GM12872 (cell line): ENCODE results near the gene GSDMA.

Experiments
- TF ChIP-seq, protein P1 (sequence below): IDR thresholded peaks from 3 replicates; pipeline ENCODE4 v1.5.1; 2011; ENCODE audit warnings: low read depth, mild to moderate bottlenecking, low read length, moderate library complexity; ENCODE audit not compliant: insufficient read depth

Gene GSDMA

DNA sequence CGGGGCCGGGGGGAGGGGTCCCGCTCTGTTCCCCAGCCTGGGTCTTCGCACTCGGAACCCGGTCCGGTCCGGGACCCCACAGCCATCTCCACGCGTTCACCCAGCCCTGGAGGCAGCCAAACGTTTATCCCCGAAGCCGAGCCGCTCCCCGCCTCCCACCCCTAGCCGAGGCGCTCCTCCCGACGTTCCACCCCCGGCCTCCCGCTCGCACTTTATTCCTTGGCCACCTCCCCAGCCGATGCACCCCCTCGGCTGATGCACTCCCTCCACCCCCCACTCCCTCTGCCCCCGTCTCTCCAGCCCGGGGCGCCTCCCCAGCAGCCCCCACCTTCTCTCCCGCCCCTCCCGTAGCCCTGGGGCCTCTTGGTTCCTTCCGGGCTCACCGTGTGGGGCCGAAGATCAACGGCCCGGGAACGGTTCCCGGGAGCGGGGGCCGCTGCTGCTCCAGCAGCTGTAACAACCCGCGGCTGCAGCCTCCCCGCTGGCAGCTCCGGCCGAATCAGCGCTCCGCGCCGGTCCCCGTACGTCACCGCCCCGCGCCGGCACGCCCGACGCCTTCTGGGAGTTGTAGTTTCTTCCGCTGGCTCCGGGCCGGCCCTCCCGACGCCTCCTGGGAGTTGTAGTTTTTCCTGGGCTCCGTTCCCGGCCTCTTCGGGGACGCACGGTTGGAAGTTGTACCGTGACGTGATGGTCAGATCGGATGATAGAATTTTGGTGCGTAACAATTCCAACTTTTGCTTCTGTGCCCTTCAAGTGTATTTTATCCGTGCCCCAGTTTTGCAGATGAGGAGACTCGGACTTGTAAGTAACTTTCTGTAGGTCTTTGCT, 35.5 kb upstream of the GSDMA start, which contains the start of the genes LRRC3C and ORMDL3:
Gene LRRC3C, plus strand, starts transcription at position 632 of the 828 bp plus-strand sequence. CDS start 13,792 bp downstream, outside the sequence.
Gene ORMDL3, minus strand, starts transcription at position 501 of the 828 bp plus-strand sequence. CDS start 3,398 bp downstream, outside the sequence.
- TF ChIP-seq, protein P1, sequence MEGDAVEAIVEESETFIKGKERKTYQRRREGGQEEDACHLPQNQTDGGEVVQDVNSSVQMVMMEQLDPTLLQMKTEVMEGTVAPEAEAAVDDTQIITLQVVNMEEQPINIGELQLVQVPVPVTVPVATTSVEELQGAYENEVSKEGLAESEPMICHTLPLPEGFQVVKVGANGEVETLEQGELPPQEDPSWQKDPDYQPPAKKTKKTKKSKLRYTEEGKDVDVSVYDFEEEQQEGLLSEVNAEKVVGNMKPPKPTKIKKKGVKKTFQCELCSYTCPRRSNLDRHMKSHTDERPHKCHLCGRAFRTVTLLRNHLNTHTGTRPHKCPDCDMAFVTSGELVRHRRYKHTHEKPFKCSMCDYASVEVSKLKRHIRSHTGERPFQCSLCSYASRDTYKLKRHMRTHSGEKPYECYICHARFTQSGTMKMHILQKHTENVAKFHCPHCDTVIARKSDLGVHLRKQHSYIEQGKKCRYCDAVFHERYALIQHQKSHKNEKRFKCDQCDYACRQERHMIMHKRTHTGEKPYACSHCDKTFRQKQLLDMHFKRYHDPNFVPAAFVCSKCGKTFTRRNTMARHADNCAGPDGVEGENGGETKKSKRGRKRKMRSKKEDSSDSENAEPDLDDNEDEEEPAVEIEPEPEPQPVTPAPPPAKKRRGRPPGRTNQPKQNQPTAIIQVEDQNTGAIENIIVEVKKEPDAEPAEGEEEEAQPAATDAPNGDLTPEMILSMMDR, result no peak

DNA sequence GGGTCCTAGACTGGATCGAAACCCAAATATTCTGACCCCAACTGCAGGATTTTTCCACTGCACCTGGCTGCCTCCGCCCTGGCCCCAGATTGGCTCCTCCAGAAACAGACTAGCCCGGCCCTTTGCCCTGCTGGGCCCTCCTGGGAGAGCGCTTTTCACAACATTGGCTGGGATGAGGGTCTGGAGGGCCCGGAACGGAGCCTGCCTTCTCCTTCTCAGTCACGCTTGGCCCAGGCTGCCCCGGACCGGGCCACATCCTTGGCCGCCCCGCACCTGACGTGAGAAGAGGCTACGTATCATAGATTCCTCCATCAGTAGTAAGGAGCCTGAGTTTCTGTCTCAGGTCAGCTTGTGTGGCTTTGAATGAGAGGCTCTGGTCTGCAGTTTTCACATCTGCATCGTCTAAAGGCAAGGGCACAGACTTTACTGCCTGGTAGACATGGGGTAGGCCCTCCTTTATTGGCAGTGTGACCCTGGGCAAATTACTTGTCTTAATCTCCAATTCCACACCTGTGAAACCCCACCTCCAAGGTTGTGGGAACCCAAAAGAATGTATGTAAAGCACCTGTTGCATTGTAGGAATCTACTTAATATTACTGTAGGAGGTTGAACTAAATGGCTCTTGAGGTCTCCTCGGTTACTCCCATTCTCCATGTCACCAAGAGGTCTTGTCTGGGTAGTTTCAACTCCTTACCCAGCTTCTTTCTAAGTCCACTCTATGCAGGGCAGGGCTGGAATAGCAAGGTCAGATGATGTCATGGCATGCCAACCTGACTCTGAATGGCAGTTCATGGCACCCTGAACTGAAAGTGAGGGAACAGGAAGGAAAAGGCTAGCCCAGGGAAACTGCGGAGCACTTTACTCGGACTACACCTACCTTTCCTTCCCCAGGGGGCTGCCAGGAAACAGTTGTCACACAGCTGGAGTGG, 34.6 kb upstream of the GSDMA start:
- TF ChIP-seq, protein P1, result no peak

DNA sequence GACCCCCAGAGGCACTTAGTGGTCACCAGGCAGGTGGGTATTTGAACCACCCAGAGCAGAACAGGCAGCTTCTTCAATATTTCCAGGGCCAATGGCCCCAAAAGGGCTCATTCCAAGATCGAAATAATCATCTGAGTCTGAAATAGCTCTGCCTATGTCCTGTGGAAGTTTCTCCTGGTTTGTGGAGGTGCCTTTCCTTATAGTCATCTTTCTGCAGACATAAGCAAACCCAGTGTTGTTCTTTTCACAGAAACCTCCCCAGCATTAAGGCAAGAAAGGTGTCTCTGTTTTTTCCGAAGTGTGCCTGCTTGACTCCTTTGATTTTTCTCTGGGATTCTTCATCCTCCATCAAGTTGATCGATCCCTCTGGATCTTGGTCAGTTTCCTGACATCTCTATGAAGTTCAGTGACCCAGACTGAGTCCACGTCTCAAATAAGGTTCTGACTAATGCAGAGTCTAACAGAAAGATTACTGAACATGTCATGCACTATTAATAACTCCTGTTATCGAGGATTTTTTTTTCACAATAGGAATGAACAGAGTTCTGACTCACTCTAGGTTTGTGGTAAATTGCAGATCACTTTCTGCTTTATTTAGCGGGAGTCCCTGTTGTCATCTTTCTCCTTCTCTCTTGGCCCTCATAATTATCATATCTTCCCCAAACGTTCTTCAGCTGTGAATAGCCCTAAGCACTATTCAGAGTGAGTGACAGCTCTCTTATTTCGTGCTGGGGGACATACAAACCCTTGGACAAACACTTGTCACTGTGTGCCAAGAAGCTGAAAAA, 33.8 kb upstream of the GSDMA start:
- TF ChIP-seq, protein P1, result no peak

DNA sequence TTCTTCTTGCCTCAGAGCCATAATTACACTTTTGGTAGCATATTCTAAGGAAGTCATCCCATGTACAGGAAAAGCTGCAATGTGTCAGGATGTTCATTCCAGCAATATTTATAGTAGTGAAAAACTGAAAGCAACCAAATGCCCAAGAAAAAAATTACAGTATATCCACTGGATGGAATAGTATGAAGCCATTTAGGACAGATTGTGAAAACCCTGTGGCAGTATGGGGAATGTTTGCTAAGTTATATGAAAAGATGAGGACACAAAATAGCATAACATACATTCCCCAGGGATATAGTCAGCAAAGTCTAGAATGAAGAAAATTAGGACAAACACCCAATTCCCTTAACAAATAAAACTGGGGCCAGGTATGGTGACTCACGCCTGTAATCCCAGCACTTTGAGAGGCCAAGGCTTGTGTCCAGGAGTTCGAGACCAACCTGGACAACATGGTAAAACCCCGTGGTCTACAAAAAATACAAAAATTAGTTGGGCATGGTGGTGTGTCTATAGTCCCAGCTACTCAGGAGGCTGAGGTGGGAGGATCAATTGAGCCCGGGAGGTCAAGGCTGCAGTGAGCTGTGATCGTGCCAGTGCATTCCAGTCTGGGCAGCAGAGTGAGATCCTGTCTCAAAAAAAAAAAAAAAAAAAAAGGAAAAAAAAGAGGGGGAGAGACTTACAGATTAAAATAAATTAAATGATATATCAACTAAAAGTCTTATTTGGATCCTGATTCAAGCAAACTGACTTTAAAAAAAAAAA, 33.0 kb upstream of the GSDMA start:
- TF ChIP-seq, protein P1, result no peak

DNA sequence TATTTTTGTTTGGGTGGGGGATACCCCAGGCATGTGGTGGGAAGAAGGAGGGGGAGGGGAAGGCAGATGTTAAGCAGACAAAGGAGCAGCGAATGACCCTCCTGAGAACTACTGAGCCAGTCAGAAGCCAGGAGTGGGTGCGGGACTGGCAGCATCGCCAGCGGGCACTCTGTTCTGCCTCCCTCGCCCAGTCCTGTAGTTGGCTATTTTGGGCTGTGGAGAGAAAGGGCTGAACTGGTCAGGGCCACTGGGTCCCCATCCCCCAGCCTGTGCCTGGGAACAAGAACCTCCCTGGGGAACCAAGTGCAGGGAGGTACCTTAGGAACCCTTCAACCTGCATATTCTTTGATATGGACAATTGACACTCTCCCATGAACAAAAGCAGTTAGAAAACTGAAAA, 28.9 kb upstream of the GSDMA start:
- TF ChIP-seq, protein P1, result no peak

DNA sequence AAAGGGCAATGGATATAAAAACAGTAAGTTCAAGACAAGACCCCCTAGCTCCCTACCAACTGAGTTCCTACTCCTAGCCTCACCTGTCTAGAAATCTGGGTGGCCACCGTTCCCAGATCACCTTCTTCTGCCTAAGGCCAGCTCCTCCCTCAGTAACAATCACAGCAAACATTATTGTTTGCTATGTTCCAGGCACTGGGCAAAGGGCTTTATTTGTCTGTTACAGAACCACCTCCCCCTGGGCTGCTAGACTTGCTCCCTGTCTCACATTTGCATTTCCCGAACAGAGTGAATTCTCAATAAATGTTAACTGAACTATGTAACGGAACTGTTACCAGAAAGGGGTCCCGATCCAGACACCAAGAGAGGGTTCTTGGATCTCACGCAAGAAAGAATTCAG, 28.5 kb upstream of the GSDMA start:
- TF ChIP-seq, protein P1, result no peak
